Tibial artery (tissue), 4 donors: ENCODE measurements around the gene ARHGEF35.

ENCODE experiments used
- DNase-seq, 2 donors: peaks; one replicate each; pipeline ENCODE4 v3.0.0-alpha.2; 2019
- H3K27ac ChIP-seq, 2 donors: fragments of 200-600 bp; sonication (generic) in 1 of 2; 1 replicate in 1 of 2; 2 replicates in 1 of 2; pipeline ENCODE4 v1.5.1; 2018 to 2019; ENCODE audit warnings: mild to moderate bottlenecking in 1 of 2
- H3K27me3 ChIP-seq, 2 donors: fragments of 200-600 bp; sonication (generic) in 1 of 2; one replicate each; pipeline versions ENCODE4 v1.5.1 to v1.6.0; 2016 to 2019
- H3K36me3 ChIP-seq, 3 donors: fragments of 200-600 bp; sonication (generic) in 2 of 3; one replicate each; pipeline ENCODE4 v1.5.1; 2016 to 2019; ENCODE audit warnings: mild to moderate bottlenecking in 2 of 3
- H3K4me1 ChIP-seq, 4 donors: fragments of 200-600 bp; sonication (generic) in 2 of 4; 1 replicate in 3 of 4; 2 replicates in 1 of 4; pipeline ENCODE4 v1.5.1; 2016 to 2019
- H3K4me3 ChIP-seq, 2 donors: fragments of 200-600 bp; sonication (generic) in 1 of 2; 1 replicate in 1 of 2; 2 replicates in 1 of 2; pipeline ENCODE4 v1.5.1; 2018 to 2019; ENCODE audit warnings: mild to moderate bottlenecking in 2 of 2
- H3K9me3 ChIP-seq, 3 donors: fragments of 200-600 bp; sonication (generic) in 1 of 3; one replicate each; pipeline ENCODE4 v1.5.1; 2016 to 2019
- intact Hi-C: fragments of 100-400 bp; cut with DNase I; formaldehyde crosslinking; loops from one replicate; pipeline ENCODE4 v1.15.0; 2023; ENCODE audit warnings: low total_unique reads
- TF ChIP-seq, protein P1 (sequence below), 2 experiments: fragments of 200-600 bp in 1 of 2; fragments of 450-650 bp in 1 of 2; IDR thresholded peaks; one replicate each; pipeline ENCODE4 v1.5.1; 2017 to 2019; ENCODE audit warnings: antibody characterized with exemption in 2 of 2, mild to moderate bottlenecking in 1 of 2, moderate library complexity in 1 of 2

The ARHGEF35 gene

DNA sequence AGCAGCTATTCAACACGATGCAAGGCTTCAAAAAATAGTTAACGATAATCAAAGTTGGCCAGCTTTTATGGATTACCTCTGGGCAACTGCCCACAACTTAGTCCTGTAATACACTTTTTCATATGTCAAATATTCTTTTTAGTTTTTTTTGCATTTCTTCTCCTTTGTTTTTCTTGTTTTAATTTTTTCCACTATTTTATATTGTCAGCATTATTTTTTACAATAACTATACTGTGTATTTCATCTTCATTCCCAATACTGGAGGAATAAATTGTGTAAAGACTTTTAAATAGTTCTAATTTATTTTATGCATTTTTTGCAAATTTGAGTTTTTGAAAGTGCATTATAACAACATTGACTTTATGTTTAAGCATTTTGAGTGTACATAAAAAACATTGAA is 30.8 kb downstream of the ARHGEF35 start:
- Histone ChIP-seq H3K27me3 (no peaks in the 10 kb centered on the region), H3K4me1 (no peaks in the 10 kb centered on the region), H3K27ac (no peak overlapping the region), H3K9me3 (no peaks in the 10 kb centered on the region), H3K4me3 (no peak overlapping the region), H3K36me3 (no peaks in the 10 kb centered on the region)
- TF ChIP-seq, protein P1, sequence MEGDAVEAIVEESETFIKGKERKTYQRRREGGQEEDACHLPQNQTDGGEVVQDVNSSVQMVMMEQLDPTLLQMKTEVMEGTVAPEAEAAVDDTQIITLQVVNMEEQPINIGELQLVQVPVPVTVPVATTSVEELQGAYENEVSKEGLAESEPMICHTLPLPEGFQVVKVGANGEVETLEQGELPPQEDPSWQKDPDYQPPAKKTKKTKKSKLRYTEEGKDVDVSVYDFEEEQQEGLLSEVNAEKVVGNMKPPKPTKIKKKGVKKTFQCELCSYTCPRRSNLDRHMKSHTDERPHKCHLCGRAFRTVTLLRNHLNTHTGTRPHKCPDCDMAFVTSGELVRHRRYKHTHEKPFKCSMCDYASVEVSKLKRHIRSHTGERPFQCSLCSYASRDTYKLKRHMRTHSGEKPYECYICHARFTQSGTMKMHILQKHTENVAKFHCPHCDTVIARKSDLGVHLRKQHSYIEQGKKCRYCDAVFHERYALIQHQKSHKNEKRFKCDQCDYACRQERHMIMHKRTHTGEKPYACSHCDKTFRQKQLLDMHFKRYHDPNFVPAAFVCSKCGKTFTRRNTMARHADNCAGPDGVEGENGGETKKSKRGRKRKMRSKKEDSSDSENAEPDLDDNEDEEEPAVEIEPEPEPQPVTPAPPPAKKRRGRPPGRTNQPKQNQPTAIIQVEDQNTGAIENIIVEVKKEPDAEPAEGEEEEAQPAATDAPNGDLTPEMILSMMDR (IDR thresholded peaks at IDR 0.05), result no peak
- intact Hi-C loops, result no loop called here
- DNase-seq, result no peak

DNA sequence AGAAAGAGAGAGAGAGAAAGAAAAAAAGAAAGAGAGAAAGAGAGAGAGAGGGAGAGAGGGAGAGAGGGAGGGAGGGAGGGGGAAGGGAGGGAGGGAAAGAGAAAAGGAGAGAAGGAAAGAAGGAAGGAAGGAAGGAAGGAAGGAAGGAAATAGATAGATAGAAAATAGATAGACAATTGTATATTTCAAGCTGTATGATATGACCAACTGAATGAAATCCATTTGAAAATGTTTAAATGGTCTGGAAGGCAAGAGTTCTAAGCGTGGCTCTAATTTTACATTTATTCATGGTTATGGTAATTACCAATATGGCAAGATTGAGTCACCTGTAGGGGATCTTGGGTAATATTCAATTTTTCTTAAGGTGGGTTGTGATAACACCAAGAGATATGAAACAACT is 36.8 kb downstream of the ARHGEF35 start:
- Histone ChIP-seq H3K4me3 (no peak overlapping the region), H3K27ac (no peak overlapping the region), H3K4me1 (no peaks in the 10 kb centered on the region), H3K9me3 (no peaks in the 10 kb centered on the region), H3K36me3 (no peaks in the 10 kb centered on the region), H3K27me3 (no peaks in the 10 kb centered on the region)
- TF ChIP-seq, protein P1 (IDR thresholded peaks at IDR 0.05), result no peak
- no peak for DNase-seq
- intact Hi-C loops, result no loop called here

DNA sequence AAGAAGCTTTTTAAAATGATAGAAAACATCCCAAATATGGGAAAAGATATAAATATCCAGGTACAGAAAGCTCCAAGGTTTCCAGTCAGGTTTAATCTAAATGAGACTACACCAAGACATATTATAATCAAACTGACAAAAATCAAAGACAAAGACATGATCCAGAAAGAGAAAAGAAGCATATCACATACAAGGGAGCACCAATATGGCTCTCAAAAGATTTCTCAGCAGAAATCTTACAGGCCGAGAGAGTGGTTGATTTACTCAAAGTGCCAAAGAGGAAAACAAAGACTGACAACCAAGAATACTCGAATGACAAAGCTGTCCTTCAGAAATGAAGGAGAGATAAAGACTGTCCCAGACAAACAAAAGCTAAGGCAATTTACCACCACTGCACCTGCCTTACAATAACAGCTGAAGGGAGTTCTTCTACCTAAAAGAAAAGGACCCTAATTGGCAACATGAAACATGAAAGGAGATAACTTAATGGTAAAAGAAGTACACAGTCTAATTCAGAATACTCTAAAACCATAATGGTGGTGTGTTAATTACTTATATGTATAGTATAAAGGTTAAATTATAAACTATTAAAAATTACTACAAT is 47.3 kb downstream of the ARHGEF35 start:
- intact Hi-C loops, result no loop called here
- Histone ChIP-seq H3K4me1 (no peaks in the 10 kb centered on the region), H3K36me3 (no peaks in the 10 kb centered on the region), H3K27ac (no peak overlapping the region), H3K4me3 (no peak overlapping the region), H3K9me3 (peaks cover 3 to 30% (median 12%) of the 10 kb centered on the region in 3 donors), H3K27me3 (no peaks in the 10 kb centered on the region)
- TF ChIP-seq, protein P1 (IDR thresholded peaks at IDR 0.05), result no peak
- DNase-seq, result no peak

DNA sequence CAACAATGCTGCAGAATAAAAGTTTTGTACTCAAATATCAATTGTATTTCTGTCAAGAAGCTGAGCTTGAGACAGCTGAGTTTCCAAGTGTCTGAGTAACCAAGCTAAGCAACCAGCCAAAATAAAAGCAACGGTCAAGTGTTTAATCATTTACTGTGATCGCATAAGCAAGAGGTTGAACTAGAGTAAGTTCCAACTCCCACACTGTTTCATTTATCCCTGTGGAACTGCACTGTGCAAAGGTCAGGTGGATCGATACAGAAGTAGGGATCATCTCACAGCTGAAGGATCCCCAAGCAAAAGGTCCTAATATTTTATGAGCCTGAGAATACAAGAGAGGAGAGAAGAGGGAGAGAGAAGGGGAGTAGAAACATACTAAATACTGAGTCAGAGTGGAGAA is 51.2 kb downstream of the ARHGEF35 start:
- intact Hi-C loops, result no loop called here
- Histone ChIP-seq H3K4me3 (no peak overlapping the region), H3K4me1 (no peaks in the 10 kb centered on the region), H3K27me3 (no peaks in the 10 kb centered on the region), H3K36me3 (no peaks in the 10 kb centered on the region), H3K27ac (no peak overlapping the region), H3K9me3 (peaks cover 3 to 23% (median 12%) of the 10 kb centered on the region in 3 donors)
- TF ChIP-seq, protein P1 (IDR thresholded peaks at IDR 0.05), result no peak
- DNase-seq, result no peak

DNA sequence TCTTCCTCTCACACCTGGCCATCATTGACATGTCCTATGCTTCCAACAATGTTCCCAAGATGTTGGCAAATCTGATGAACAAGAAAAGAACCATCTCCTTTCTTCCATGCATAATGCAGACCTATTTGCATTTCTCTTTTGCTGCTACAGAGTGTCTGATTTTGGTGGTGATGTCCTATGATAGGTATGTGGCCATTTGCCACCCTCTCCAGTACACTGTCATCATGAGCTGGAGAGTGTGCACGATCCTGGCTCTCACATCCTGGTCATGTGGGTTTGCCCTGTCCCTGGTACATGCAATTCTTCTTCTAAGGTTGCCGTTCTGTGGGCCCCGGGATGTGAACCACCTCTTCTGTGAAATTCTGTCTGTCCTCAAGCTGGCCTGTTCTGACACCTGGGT is 53.4 kb downstream of the ARHGEF35 start:
- intact Hi-C loops, result no loop called here

More for the DNA sequence above, 53.4 kb downstream of the ARHGEF35 start:
- Histone ChIP-seq H3K4me1 (no peaks in the 10 kb centered on the region), H3K9me3 (peaks cover 0 to 6% (median 5%) of the 10 kb centered on the region in 3 donors), H3K36me3 (no peaks in the 10 kb centered on the region), H3K27me3 (no peaks in the 10 kb centered on the region), H3K27ac (no peak overlapping the region), H3K4me3 (no peak overlapping the region)
- DNase-seq, result no peak
- TF ChIP-seq, protein P1 (IDR thresholded peaks at IDR 0.05), result no peak
